ENCODE data around the gene SLC4A2. TPM values are rescaled to one million over a fixed set of nuclear protein-coding genes. Genes with fewer than 3 reads are reported as not detected.

Gene SLC4A2
- total RNA-seq, 1 donor from 2014 or later = 371 TPM

GRCh38 chr7:151012031-151012692 is 47.2 kb upstream of the SLC4A2 start:
- H3K27ac Mint-ChIP-seq (ENCODE audit: unreplicated experiment) = no peak overlapping the region
- no peaks in the 10 kb centered on the region for H3K36me3 Mint-ChIP-seq (ENCODE audit: low read depth)
- no peak for TF ChIP-seq CTCF (IDR thresholded peaks at IDR 0.05)
- no peaks in the 10 kb centered on the region for H3K9me3 Mint-ChIP-seq (ENCODE audit: low read depth)
- H3K4me1 Mint-ChIP-seq (ENCODE audit: low read depth) = peaks cover 20% of the 10 kb centered on the region
- no peak overlapping the region for H3K4me3 Mint-ChIP-seq (ENCODE audit: unreplicated experiment)
- no peak for DNase-seq (ENCODE audit: low spot score)
- H3K27me3 Mint-ChIP-seq (ENCODE audit: low read depth) = peaks cover 18% of the 10 kb centered on the region

GRCh38 chr7:151012911-151013347 is 46.5 kb upstream of the SLC4A2 start:
- no peak for DNase-seq (ENCODE audit: low spot score)
- Mint-ChIP-seq H3K4me3 (ENCODE audit: unreplicated experiment) (no peak overlapping the region), H3K27ac (ENCODE audit: unreplicated experiment) (no peak overlapping the region), H3K4me1 (ENCODE audit: low read depth) (peaks cover 17% of the 10 kb centered on the region), H3K9me3 (ENCODE audit: low read depth) (no peaks in the 10 kb centered on the region), H3K27me3 (ENCODE audit: low read depth) (peaks cover 18% of the 10 kb centered on the region), H3K36me3 (ENCODE audit: low read depth) (no peaks in the 10 kb centered on the region)
- TF ChIP-seq CTCF (IDR thresholded peaks at IDR 0.05) = peak; percentile 76

DNA sequence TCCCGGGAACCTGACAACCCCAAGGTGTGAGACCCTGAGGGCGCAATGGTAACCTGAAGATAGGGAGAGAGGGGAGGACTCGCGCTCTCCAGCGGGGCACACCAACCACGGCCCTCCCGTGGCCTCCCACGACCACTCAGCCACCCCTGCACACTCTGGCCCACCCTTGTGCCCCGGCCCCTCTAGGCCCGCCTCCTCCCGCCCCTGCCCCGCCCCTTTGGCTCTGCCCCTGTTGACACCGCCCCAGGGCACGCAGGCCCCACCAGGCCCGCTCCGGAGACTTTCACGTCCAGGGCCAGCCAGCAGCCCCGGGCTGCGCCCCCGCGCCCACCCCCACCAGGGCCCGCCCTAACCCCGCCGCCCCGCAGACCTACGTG is 46.0 kb upstream of the SLC4A2 start:
- no peak for DNase-seq (ENCODE audit: low spot score)
- Mint-ChIP-seq H3K4me1 (ENCODE audit: low read depth) (peaks cover 20% of the 10 kb centered on the region), H3K36me3 (ENCODE audit: low read depth) (no peaks in the 10 kb centered on the region), H3K27me3 (ENCODE audit: low read depth) (peaks cover 21% of the 10 kb centered on the region), H3K9me3 (ENCODE audit: low read depth) (no peaks in the 10 kb centered on the region), H3K4me3 (ENCODE audit: unreplicated experiment) (no peak overlapping the region), H3K27ac (ENCODE audit: unreplicated experiment) (no peak overlapping the region)
- TF ChIP-seq CTCF (IDR thresholded peaks at IDR 0.05) = no peak

GRCh38 chr7:151013733-151014497 is 45.5 kb upstream of the SLC4A2 start:
- no peak for TF ChIP-seq CTCF (IDR thresholded peaks at IDR 0.05)
- Mint-ChIP-seq H3K27ac (ENCODE audit: unreplicated experiment) (no peak overlapping the region), H3K4me3 (ENCODE audit: unreplicated experiment) (no peak overlapping the region), H3K36me3 (ENCODE audit: low read depth) (no peaks in the 10 kb centered on the region), H3K4me1 (ENCODE audit: low read depth) (peaks cover 22% of the 10 kb centered on the region), H3K9me3 (ENCODE audit: low read depth) (no peaks in the 10 kb centered on the region), H3K27me3 (ENCODE audit: low read depth) (peaks cover 23% of the 10 kb centered on the region)
- no peak for DNase-seq (ENCODE audit: low spot score)

GRCh38 chr7:151014950-151015349 is 44.4 kb upstream of the SLC4A2 start:
- peaks cover 29% of the 10 kb centered on the region for H3K27me3 Mint-ChIP-seq (ENCODE audit: low read depth)
- no peak overlapping the region for H3K4me3 Mint-ChIP-seq (ENCODE audit: unreplicated experiment)
- no peaks in the 10 kb centered on the region for H3K9me3 Mint-ChIP-seq (ENCODE audit: low read depth)
- no peak for TF ChIP-seq CTCF (IDR thresholded peaks at IDR 0.05)
- DNase-seq (ENCODE audit: low spot score) = no peak
- H3K4me1 Mint-ChIP-seq (ENCODE audit: low read depth) = peaks cover 26% of the 10 kb centered on the region
- no peaks in the 10 kb centered on the region for H3K36me3 Mint-ChIP-seq (ENCODE audit: low read depth)
- no peak overlapping the region for H3K27ac Mint-ChIP-seq (ENCODE audit: unreplicated experiment)

Measured in chondrocyte (in vitro differentiated cells).